Fibroblast of skin of abdomen (primary cell): ENCODE measurements around the gene CCNG2. TPM values are rescaled to one million over a fixed set of nuclear protein-coding genes. Genes with fewer than 3 reads are reported as not detected.
A peak's percentile ranks its signal among the peaks of the same experiment; 100 is the strongest.
"Not testable (repeated sequence)": the region's sequence is repeated elsewhere in the genome, so short reads cannot be mapped to it uniquely, and the experiment has no call there.

Experiments
- DNase-seq: peaks from one replicate; pipeline ENCODE4 v3.0.0-alpha.2; 2013
- polyA plus RNA-seq, 2 experiments: library from polyadenylated mRNA; unstranded; fragments of 120-200 nt; gene quantifications; one replicate each; pipeline ENCODE4 v1.2.1, GENCODE V29; 2013; ENCODE audit not compliant: insufficient read length in 2 of 2

The CCNG2 gene, protein sequence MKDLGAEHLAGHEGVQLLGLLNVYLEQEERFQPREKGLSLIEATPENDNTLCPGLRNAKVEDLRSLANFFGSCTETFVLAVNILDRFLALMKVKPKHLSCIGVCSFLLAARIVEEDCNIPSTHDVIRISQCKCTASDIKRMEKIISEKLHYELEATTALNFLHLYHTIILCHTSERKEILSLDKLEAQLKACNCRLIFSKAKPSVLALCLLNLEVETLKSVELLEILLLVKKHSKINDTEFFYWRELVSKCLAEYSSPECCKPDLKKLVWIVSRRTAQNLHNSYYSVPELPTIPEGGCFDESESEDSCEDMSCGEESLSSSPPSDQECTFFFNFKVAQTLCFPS
- polyA plus RNA-seq (2013, experiment 1 of 2; ENCODE audit: insufficient read length) = 42.6 TPM
- 40.5 TPM for polyA plus RNA-seq (2013, experiment 2 of 2; ENCODE audit: insufficient read length)

GRCh38 chr4:77156912-77157858 is at the start of gene CCNG2:
Gene CCNG2, plus strand, starts transcription at chr4:77157207. Its CDS starts 1,326 bp downstream, at chr4:77158533.
- DNase-seq = peak; percentile 96

DNA sequence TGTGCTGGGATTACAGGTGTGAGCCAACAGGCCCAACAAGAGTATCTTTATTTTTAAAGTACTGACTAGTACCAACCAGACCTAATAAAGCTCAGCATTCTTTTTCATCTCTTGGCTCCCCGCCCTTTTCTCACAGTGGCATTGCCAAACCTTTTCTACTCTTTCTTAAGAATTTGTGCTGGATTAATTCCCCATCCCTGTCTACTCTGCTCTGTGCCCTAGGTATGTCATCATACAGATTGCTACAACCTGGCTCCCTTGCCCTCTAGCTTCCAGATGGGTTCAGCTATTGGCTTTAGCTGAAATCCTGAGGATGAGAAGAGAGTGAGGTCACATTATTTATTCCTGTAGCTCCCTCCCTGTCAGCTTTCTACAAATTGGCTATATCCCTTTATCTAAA is 46.3 kb upstream of the CCNG2 start:
- no peak for DNase-seq

DNA sequence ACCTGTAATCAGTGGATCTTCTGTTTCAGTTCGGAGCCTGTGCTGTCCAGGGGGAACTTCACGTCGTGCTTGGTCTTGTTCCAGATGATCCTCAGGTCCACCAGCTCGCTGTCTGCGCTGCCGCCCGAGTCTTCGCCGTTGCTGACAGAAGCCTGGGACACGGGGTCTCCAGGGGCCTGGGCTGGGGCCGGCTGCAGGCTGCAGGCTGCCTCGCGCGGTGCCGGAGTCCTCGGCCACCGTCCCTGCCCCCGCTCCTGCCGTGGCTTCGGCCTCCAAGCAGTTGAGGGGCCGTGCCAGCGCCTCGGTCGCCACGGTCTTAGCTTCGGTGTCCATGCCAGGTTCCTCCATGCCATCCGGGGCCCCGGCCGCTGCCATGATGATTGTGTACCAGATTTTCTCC is 43.9 kb upstream of the CCNG2 start:
- DNase-seq = no peak

DNA sequence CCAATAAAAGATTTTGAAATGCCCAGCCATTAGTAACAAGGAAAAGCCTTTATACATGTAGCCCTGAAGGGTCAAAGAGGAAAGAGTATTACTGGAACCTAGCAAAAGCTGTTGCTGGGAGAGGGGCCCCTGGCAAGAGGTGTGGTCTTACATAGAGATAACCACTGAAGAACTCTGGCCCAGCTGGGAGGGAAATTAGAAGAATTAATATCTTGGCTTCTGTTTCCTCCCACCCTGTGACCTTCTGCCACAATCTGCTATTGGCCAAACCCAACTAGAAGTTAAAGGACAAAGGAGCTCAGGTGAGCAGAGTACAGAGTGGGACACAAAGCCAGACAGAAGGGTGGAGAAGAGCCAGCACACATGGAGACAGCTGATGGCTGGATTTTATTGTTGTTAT is 39.3 kb upstream of the CCNG2 start:
- DNase-seq = no peak

- DNase-seq = no peak
These were observed 36.0 kb upstream of the CCNG2 start for GRCh38 chr4:77120886-77121508.

GRCh38 chr4:77121736-77122240 is 35.2 kb upstream of the CCNG2 start:
- DNase-seq = no peak

- DNase-seq = no peak
These were observed 34.4 kb upstream of the CCNG2 start for GRCh38 chr4:77122656-77123055.

GRCh38 chr4:77123411-77123810 is 33.6 kb upstream of the CCNG2 start:
- no peak for DNase-seq

- DNase-seq = no peak
These were observed 32.4 kb upstream of the CCNG2 start for GRCh38 chr4:77124576-77124975.

- no peak for DNase-seq
These were observed 31.0 kb upstream of the CCNG2 start for GRCh38 chr4:77125961-77126360.

DNA sequence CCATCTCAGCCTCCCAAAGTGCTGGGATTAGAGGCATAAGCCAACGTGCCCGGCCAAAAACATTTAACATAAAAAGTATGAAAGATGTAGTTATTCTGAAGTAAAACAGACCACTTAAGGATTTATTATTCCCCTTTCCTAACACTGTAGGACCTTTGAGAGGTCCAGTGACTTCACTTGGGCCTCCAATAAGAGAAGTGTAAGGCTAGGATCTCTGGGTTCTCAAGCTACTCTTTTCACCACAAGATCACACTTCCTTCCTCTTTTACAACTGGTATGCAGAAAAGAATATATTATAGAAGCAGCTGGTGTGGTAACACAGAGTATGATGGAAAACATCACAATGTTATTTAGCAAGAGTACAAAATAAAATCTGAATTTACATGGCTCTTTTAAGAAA is 30.2 kb upstream of the CCNG2 start:
- no peak for DNase-seq

DNA sequence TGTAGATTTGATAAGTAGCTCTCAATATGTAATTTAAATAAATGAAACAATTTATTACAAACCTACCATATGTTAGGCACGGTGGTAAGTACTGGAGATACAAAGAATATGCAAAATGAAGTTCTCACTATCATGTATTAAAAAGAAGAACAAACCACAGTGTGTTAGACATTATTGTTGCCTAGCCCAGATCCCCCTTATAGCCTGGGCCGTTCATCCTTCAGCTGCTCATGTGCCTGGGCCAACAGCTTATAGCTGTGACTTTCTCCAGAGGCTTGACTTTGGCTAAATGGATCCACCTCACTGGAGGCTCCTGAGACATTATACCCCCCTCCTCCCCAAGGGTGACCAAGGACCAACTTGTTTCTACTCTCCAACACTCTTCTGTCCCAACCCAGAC is 29.8 kb upstream of the CCNG2 start:
- DNase-seq = no peak

DNA sequence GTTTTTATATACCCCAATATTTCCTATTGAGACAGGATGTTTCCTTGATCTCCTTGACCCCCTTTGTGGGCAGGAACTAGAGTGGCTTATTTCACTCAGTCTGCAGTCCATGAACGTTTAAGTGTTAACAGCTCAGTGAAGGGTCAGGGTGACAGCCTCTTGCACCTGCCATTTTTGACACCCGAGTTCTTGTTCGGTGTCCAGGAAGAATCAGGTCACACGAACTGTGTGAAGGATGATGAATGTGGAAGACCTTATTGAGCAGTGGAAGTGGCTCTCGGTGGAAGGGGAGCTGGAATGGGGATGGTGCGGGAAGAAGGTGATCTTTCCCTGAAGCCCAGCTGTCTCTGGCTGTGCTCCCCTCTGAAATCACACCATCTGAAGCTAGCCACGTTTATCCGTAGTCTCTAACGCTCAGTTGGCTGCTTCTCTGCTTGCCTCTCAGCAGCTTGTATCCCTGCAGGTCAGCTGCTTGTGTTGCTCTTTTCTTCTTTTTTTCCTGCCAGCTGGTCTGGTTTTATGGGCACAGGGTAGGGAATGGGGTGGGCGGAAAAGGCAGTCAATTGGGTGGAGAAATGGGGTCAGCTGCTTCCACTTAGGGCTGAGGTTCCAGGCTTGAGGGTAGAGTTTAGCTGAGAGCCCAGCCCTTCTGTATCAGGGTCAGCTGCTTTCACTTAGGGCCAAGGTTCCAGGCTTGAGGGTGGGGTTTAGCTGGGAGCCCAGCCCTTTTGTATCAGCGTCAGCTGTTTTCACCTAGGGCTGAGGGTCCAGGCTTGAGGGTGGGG is 29.0 kb upstream of the CCNG2 start:
- DNase-seq = no peak

- no peak for DNase-seq
These were observed 24.2 kb upstream of the CCNG2 start for GRCh38 chr4:77132652-77133312.

DNA sequence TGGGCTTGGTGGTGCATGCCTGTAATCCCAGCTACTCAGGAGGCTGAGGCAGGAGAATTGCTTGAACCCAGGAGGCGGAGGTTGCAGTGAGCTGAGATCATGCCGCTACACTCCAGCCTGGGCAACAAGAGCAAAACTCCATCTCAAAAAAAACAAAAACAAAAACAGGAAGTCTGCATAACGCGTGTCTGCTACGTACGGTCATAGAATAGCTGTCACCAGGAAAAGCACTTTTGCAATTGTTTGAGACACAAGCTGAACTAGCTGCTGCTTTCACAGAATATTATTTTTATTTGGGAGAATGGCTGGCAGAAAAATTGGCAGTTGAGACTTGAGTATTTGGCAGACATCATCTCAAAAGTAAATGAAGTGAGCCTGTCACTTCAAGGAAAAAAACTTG is 19.6 kb upstream of the CCNG2 start:
- not testable (repeated sequence) for DNase-seq

- DNase-seq = no peak
These were observed 14.9 kb upstream of the CCNG2 start for GRCh38 chr4:77141964-77142645.

DNA sequence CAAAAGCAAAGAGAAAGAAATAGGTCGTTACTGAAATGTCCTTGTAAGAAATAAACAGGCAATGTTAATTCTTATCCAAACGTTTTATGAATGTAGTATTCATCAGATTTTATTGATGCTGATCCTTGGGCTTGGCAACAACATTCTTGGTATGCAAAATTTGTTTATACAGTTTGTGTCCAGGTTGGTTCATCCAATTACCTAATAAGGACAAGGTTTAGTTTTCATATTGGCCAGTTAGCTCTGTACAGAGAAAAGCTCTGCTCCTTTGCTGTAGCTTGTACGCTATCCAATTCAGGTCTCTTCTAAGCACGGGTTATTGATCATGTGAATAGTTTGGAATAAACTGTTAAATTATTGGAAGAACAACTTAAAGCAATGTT is 14.4 kb upstream of the CCNG2 start:
- no peak for DNase-seq

DNA sequence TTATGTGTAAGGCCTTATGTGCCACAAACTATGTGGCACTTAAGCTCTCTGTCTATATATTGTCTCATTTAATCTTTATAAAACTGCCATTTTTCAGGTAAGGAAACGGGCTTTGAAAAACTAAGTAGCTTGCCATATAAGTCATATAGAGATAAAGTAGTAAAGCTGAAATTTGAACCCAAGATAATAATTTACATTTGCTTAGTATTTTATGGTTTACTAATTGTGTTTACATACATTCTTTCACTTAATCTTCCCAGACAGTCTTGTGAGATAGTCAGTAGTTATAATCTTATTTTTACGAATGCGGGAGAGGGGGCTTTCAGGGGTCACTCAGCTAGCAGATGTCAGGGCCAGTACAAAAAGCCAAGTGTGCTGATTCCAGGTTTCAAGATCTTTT is 13.9 kb upstream of the CCNG2 start:
- DNase-seq = no peak

- DNase-seq = no peak
These were observed 11.2 kb upstream of the CCNG2 start for GRCh38 chr4:77145842-77146185.

DNA sequence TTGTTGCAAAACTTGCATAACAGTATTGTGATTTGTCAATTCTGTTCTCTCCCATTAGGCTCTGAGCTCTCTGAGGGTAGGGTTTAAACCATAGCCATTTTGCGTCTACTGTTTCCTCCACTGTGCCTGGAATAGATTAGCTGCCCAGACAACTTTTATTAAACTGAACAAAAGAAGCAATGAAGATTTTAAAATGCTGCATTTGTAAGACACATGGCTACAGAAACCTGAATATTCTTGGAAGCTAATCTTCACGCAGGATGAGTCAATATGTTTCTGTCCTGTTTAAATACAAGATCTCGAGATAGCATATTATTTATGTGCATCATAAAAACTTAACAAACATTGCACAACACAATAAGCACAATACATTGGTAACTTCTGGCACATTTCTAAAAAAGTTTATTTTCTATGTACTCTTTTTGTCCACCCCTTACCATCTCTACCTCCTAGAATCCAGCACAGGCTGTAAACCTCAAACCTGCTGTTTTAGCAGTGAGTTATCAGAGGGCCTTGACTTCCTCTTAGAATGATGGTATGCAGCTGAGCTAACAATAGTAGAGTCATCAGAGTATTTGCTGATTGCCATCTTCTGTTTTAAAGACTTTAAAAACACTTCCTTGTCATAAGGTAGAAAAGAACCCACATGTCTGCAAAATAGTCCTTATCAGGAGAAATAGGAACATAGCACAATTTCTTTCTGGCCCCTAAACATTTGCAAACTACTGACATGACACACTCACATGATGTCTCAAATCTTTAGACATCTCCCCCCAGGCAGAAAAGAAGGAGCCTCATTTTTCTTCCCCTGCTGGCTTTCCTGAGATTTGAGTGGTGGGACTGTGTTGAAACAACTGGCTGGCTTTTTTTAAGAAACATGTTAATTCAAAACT is 10.6 kb upstream of the CCNG2 start:
- peak; percentile 28 for DNase-seq
